HG02884 (cell line): Measurements from ENCODE around the gene WNT1.
A peak's percentile ranks its signal among the peaks of the same experiment; 100 is the strongest.

Source experiments
- ATAC-seq: cut with Tn5 transposase; IDR thresholded peaks from one replicate; pipeline ENCODE4 v1.9.1; 2021; ENCODE audit warnings: mild to moderate bottlenecking, moderate library complexity; ENCODE audit not compliant: unreplicated experiment

Gene WNT1

DNA sequence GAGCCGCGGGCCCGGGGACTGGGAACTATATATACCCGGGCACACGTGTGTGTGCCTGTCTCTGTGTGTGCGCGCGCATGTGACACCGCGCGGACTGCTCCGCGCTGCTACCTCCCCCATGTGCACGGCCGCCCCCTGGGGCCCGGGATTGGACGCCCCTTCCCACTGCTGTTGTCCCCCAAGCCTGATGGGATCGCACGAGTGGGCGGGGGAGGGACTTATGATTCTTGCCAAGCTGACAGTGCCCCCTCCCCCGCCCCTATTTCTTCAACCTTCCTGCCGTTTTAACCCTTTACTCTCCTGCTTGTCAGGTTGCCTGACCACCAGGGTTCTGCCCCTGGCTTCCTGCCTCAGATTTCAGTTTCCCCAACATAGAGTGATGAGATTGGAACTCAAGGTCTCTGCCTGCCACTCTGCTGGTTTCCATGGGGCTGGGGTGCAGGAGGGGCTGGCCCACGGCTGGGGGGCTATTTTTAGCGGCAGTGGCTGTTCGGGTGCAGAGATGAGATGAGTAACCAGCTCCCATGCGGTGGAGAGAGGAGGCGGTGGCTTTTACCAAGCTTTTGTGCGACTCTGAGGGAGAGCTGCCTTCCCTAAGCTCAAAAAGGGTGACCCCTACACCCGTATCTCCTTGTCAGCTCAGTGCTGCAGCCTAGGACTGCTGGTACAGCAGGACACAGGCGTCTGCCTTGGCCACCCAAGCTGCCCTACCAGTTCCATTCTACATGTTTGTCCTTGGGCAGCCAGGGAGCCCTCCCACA lies 21.4 kb downstream of the WNT1 start, which contains the start of gene DDN:
Gene DDN (minus strand): TSS at position 5 of the 761 bp plus-strand sequence. CDS start 88 bp downstream, outside the sequence.
- ATAC-seq, result peak; percentile 43

DNA sequence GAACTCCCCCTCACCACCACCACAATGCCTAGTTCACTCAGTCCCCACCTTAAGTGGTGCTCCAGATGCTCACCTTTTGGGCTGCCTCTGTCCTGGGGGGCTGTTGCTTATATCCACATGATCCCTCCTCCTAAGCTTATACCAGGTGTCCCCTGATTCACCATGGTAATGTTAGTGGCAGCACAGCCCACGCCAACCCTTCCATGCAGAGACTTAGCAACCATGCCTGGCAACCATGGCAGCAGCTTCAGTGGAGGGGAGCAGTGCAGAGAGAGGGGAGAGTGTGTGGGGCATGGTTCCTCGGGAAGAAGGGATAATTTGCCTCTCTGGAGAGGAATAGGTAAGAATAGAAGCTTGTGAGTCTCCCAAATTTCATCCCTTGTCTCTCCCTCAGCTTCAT lies 22.2 kb downstream of the WNT1 start:
- no peak for ATAC-seq

- no peak for ATAC-seq
Observed at GRCh38 chr12:49008943-49009342, 30.8 kb downstream of the WNT1 start.

- ATAC-seq, result no peak
Observed at GRCh38 chr12:49010092-49010668, 32.1 kb downstream of the WNT1 start.

GRCh38 chr12:49012739-49013138 lies 34.6 kb downstream of the WNT1 start:
- no peak for ATAC-seq

- ATAC-seq, result no peak
Observed at GRCh38 chr12:49013428-49013827, 35.3 kb downstream of the WNT1 start.

DNA sequence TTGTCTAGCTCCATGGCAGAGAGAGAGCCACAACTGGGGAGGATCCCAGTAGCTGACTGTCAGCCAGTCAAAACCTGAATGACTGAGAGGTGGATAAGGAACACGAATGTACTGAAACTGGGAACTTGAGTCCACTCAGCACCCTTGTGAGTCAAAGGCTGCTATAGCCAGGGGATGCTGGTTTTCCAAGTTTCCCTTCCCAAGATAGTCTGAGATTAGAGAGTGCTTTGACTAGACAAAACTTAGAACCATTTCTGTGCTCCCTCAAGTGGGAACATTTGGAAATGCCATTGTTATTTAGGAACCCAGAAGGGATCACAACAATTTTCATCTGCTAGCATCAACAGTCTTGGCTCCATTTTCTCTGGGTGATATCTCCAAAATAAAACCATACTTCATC lies 36.4 kb downstream of the WNT1 start:
- no peak for ATAC-seq

DNA sequence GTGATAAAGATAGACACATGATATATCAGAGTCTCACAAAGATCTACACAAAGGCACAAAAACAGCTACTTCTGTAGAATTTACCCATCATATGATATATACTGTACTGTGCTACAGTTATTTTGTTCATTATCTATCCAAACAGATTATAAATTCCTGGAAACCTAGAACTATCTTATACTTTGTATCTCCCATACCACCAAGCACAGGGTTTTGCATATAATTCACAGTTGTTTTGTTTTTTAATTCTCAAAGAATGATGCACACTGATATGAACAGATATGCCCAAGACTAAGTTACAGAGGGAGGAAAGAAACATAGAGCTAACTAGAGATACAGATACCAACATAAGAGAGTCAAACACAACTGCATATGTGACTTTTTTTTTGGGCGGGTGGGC lies 37.1 kb downstream of the WNT1 start:
- ATAC-seq, result no peak

- peak; percentile 25 for ATAC-seq
Observed at GRCh38 chr12:49017891-49018260, 39.8 kb downstream of the WNT1 start.

DNA sequence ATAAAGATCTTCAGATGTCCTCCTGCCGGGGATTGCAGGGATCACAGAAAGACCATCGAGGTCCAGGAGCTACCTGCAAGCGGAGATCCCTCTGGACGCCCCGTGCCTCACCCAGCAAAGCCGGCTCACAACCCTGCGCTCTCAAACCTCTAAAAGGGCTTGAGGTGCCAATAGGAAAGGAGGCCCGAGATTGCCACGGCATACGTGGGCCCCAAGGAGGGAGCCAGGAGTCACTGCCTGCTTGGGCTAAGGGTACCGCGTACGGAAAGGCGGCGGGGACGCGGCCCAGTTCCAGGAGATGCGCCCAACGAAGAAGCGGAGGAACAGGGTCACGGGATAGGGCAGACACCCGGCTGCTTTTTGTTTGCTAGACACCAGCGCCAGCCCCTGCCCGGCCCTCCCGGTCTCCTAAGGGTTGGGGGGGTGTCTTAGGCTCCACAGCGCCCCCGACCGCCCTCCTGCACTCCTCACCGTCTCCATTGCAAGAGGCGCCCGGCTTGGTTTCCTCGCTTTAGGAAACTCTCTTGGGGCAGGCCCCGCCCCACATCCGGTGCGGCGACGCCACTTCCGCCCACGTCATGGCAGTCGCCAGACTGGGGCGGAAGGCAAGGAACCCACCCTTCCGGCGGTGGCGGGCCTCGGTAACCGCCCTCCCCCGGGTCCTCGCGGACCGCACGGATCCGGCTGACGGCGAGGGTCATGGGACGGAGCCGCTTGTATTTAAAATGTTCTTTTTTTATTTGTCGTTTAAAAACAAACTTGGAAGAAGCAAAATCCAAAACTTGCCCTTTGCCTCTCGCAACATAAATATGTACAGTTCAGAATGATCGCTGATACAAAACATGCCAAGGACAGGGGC lies 40.4 kb downstream of the WNT1 start, which contains the start of gene PRKAG1:
Gene PRKAG1 (minus strand): TSS at position 516 of the 859 bp plus-strand sequence. CDS start 36 bp downstream, at position 480.
- peak; percentile 80 for ATAC-seq

DNA sequence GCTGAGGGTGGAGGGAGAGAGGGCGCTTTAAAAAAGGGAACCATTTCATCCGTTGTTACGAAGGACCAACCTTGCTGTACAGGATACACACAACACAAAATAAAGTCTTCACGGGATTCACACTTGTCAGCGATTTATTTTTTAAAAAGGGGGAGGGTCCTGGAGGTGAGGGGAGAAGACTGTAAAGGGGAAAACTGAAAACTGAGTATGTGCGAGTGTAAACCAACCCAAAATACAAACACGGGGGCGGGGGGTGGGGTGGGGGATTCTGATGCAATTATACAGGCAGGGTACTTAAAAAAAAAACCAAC lies 41.0 kb downstream of the WNT1 start:
- no peak for ATAC-seq

DNA sequence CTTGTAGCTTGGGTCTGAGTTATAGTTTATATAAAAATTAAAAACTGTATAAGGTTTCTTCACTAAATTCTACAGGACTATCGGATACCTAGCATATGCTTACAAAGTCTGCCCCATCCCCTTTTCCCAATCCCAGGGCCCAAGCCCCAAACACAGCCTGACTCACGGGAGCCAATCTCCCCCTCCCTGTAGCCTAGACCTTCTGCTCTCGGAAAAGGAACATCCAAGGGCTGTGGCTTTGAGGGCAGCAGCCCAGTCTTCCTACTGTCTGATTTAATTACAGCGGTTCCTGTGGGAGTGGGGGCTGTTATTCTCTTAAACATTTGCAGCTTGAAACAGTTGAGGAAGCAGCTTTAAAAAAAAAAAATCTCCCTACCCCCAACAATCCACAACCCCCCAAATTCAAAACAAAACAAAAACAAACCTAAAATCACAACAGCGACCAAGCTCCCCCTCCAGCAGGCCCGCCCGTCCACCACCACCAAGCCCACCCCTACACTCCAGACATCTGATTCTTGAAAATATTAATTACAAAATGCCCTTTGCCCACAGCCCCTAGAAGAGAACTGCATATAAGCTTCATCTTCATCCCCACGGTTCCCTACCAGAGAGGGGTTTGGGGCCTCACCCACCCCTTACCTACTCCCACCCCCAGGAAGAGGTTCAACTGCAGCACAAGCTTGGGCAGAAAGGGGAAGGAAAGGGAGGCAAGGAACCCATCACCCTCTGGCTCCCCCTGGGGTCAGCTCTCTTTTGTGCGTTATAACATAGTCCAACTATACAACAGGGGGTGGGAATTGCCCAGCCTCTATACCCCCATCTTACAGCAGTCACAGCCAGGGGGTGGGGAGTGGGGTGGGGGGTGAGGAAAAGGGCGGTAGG lies 41.6 kb downstream of the WNT1 start:
- ATAC-seq, result no peak

DNA sequence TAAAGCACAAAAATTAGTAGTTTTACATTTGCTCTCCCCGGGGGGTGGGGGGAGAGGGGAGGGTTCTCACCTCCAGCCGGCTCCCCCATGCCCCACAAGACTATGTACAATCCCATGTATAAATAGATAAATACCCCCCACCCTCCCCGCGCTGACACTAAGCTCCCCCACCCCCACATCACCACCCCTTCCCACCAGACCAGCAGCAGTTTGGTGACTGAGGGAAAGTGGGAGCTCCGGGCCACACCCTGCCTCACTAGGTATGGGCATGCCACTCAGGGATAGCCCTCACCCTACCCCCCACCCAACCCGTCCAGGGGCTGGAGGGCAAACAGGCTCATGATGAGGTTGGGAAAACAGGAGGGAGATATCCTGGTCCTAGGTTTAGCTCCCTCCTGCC lies 42.3 kb downstream of the WNT1 start:
- no peak for ATAC-seq

GRCh38 chr12:49021292-49021915 lies 43.3 kb downstream of the WNT1 start:
- no peak for ATAC-seq

- ATAC-seq, result no peak
Observed at GRCh38 chr12:49022558-49023178, 44.5 kb downstream of the WNT1 start.

DNA sequence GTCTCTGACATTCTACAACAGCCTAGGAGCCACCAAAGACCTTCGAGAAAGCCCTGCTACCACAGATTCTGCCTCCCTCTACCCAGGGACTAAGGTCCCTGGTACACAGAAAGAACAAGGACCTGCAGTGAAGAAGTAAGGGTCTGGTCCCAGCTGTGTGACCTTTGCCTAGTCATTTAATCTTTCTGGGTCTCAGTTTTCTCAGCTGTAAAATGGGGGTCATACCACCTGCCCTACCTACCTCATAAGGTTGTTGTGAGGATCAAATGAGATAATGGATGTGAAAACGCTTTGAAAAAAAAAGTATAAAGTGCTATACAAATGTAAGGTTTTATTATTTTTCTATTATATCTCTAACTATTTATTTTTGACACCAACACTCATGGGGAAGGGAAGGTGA lies 45.7 kb downstream of the WNT1 start:
- ATAC-seq, result no peak

DNA sequence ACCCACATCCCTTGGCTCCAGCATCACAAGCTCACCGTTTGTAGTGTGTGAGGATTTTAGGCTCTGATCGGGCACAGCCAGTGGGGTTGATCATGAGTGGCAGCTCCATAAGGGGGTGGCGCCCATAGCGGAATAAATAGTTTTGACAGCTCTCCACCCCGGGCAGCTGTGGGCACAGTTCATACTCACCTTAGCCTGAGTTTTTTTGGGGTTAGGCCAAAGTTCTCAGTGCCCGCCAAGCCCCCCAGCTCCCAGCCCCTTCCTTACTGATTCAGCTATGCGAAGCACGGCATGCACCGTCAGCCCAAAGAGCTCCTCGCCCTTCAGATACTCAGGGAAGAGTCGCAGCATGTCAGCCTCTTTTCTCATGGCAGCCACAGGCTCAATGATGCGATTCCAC lies 46.4 kb downstream of the WNT1 start:
- no peak for ATAC-seq

DNA sequence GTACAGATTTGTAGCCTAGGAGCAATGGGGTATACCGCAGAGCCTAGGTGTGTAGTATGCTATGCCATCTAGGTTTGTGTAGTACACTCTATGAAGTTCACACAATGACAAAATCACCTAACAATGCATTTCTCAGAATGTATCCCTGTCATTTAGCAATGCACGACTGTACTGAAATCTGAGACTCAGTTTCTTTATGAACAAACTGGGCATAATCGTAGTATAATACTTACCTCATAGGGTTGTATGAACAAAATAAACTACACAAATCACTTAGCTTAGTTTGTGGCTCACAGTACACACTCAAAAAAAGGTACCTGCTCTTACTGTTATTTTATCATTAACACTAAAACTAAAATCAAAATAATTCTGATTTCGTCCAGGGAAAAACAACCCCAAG lies 47.3 kb downstream of the WNT1 start:
- no peak for ATAC-seq

DNA sequence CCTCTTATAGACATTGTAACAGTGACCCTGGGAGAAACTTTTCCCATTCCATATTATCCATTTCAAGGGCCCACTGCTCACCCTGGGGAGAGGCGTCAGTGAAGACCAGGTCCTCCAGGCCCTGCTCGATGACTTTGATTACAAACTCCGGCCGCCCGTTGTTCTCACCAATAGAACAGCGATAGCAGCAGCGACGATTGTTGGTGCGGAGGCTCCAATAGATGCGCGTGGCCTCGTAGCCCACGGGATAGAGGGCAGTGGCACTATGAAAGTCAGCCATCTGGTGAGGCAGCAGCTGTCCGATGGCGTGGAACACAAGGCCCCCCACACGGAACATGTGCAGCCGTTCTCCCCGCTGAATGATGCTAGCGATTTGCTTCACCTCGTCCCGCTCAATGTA lies 48.0 kb downstream of the WNT1 start:
- no peak for ATAC-seq
